Astrocyte of the cerebellum (primary cell): ENCODE measurements around the gene TIAM1.

Experiments
- DNase-seq: peaks from one replicate; pipeline ENCODE4 v3.0.0-alpha.2; 2011; ENCODE audit warnings: low read depth
- H3K4me3 ChIP-seq: 2 replicates; pipeline ENCODE4 v1.5.1; 2011; ENCODE audit warnings: mild to moderate bottlenecking, low read depth, low read length, moderate library complexity
- CTCF ChIP-seq: IDR thresholded peaks from 2 replicates; pipeline ENCODE4 v1.5.1; 2012; ENCODE audit warnings: low read length, low read depth, moderate library complexity, mild to moderate bottlenecking; ENCODE audit errors: missing control alignments
- in situ Hi-C: cut with HindIII; loops from 2 replicates; pipeline ENCODE4 v1.10.0; 2017; ENCODE audit warnings: low sequenced_read_pairs

TIAM1 gene

DNA sequence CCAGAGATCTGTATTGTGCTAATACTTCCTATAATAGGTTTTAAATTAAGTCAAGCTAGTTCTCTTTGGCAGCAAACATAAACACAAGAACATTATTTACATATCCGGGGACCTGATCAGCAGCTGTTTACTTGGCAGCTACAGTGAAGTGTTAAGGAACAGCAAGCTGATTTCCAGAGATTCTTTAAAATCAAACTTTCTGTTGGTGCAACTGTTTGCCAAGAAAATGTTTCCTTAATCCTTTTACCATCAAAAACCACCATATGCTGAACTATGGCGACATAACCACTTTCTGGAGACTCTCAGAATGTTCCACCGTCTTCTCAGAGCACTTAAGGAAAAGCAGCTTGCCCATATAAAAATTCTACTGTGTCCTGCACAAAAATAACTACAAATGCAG lies 198.8 kb downstream of the TIAM1 start:
- DNase-seq, result no peak
- no peak overlapping the region for H3K4me3 ChIP-seq
- no peak for TF ChIP-seq CTCF
- in situ Hi-C loops, result no loop called here

DNA sequence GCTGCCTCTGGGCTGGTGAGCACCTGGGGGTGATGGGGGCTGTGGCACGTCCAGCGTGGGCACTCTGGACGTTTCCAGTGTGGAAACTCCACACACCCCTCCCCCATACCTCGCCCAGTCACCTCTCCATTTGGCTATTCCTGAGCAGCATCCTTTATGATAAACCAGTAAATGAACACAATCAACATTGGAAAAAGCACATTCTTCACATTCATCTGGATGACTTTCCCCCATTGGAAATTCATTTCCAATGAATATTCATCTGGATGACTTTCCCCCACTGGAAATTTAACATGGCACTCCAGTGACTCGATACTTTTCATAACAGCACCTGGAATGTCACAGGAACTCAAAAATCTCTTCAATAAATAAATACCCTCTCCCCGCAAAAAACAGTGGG lies 201.0 kb downstream of the TIAM1 start:
- DNase-seq, result no peak
- no peak overlapping the region for H3K4me3 ChIP-seq

DNA sequence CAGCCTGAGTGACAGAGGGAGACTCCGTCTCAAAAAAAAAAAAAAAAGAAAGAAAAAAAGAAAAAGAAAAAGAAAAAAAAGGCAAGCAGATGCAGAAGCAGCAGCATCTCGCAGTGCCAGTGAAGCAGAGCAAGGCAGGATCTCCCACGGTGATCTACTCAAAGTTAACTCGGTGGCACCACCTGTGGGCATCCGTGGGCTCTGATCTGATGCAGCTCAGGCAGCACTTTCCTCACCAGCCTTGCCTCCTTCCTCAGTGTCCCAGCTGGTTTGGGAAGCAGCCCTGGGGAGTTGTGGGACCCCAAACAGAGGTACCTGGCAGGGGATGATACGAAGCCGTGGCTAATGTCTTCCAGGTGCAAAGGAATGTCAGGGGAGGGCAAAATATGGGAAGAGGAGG lies 201.5 kb downstream of the TIAM1 start:
- no peak for DNase-seq
- no peak overlapping the region for H3K4me3 ChIP-seq
- in situ Hi-C loops, result no loop called here
- TF ChIP-seq CTCF, result no peak

More for the DNA sequence above, 201.0 kb downstream of the TIAM1 start:
- in situ Hi-C loops, result no loop called here
- TF ChIP-seq CTCF, result no peak

DNA sequence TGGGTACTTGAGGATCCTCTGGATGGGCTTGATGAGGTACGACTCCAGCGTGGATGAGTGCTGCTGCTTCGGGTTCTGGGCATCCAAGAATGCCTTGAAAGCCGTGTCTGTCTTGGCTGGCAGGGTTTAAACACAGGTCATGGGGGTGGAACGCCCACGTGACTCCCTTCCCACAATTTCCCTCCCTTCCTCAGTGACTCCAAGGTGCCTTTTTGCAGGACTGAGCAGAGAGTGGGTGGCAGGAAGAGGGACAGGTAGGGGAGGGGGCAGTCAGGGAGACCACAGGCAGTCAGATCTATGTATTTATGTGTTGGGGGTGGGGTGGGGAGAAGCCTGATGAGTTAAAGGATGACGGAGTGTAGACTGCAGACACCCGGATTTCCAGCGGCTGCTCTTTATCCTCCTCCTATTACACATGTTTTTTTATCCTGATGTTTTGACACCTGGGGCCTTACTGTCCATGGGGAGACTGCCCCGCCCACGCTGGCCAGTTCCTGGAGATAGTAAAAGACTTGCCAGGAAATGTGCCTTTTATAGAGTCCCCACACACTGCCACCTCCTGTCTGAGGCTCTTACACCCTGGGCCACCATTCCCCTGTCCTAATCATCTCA lies 202.6 kb downstream of the TIAM1 start:
- TF ChIP-seq CTCF, result no peak

DNA sequence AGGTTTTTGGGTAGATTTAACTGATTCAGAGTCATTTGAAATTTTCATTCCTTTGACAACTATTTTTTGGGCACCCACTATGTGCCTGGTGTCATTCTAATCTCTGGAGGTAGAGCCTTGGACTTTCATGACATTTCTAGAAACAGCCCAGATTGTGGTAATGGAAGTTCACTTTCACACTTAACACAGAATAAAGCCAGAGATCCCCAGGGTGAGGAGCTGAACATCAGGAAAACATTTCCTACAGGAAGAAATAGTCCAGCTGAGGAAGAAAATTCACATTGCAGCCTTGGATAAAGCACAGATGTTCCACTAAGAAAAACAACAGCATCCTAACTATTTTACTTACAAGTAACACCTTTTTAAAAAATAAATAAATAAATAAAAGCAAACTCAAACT lies 203.4 kb downstream of the TIAM1 start:
- in situ Hi-C loops, result no loop called here
- no peak for DNase-seq
- no peak overlapping the region for H3K4me3 ChIP-seq
- no peak for TF ChIP-seq CTCF

More for the DNA sequence above, 202.6 kb downstream of the TIAM1 start:
- no peak overlapping the region for H3K4me3 ChIP-seq
- DNase-seq, result no peak
- in situ Hi-C loops, result no loop called here

- no peak overlapping the region for H3K4me3 ChIP-seq
- in situ Hi-C loops, result no loop called here
- TF ChIP-seq CTCF, result no peak
- DNase-seq, result no peak
Measured at GRCh38 chr21:31140025-31140424, 204.0 kb downstream of the TIAM1 start.
